IPS-20b (cell line): ENCODE results near the gene DHFR2.

Source experiments
- H3K27ac ChIP-seq: one replicate; pipeline ENCODE4 v1.5.1; 2013; ENCODE audit warnings: low read length
- H3K27me3 ChIP-seq: 2 replicates; pipeline ENCODE4 v1.6.1; 2013; ENCODE audit warnings: mild to moderate bottlenecking, low read length, inconsistent platforms; ENCODE audit not compliant: insufficient read depth
- H3K36me3 ChIP-seq: 2 replicates; pipeline ENCODE4 v1.6.1; 2013; ENCODE audit warnings: low read depth, mild to moderate bottlenecking, inconsistent platforms, low read length, moderate library complexity; ENCODE audit not compliant: insufficient read depth
- H3K4me1 ChIP-seq: 2 replicates; pipeline ENCODE4 v1.6.1; 2013; ENCODE audit warnings: mild to moderate bottlenecking, control low read depth, inconsistent platforms, low read length, moderate library complexity; ENCODE audit not compliant: insufficient read depth
- H3K4me3 ChIP-seq: 2 replicates; pipeline ENCODE4 v1.5.1; 2013; ENCODE audit warnings: mild to moderate bottlenecking, low read length, inconsistent platforms
- H3K9ac ChIP-seq: 2 replicates; pipeline ENCODE4 v1.6.1; 2013; ENCODE audit warnings: low read depth, mild to moderate bottlenecking, inconsistent platforms, low read length, moderate library complexity
- H3K9me3 ChIP-seq: 2 replicates; pipeline ENCODE4 v1.6.1; 2013; ENCODE audit warnings: mild to moderate bottlenecking, low read depth, low read length, inconsistent platforms; ENCODE audit not compliant: insufficient read depth

The DHFR2 gene

GRCh38 chr3:94024385-94024784 lies 38.3 kb downstream of the DHFR2 start:
- Histone ChIP-seq H3K4me1 (peaks cover 3% of the 10 kb centered on the region; the same call in 1 of the 2 replicates), H3K27ac (no peak overlapping the region), H3K36me3 (no peaks in the 10 kb centered on the region), H3K4me3 (no peak overlapping the region), H3K27me3 (no peaks in the 10 kb centered on the region), H3K9me3 (no peaks in the 10 kb centered on the region), H3K9ac (no peak overlapping the region)

DNA sequence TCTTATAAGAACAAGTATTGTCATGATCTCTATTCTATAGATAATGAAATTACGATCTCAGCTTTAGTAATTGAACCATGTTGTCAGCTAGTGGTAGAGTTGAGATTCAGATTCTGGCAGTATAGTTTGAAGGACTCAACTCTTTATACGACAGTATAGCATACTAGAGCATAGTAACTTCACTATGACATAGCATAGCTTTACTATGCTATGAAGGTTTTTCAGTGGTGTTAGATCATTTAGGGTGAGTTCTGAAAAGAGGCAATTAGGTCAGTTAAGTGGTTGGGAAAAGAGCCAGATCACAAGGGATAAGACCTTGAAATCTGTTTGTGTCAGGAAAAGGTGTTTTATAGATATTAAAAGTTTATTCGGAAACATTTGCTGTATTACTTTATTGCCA lies 42.4 kb downstream of the DHFR2 start:
- no peaks in the 10 kb centered on the region for H3K36me3 ChIP-seq
- no peak overlapping the region for H3K27ac ChIP-seq
- H3K9me3 ChIP-seq = no peaks in the 10 kb centered on the region
- H3K4me3 ChIP-seq = no peak overlapping the region
- H3K9ac ChIP-seq = no peak overlapping the region
- no peaks in the 10 kb centered on the region for H3K4me1 ChIP-seq
- H3K27me3 ChIP-seq = no peaks in the 10 kb centered on the region

GRCh38 chr3:94019659-94020058 lies 43.1 kb downstream of the DHFR2 start:
- H3K4me1 ChIP-seq = no peaks in the 10 kb centered on the region
- H3K9ac ChIP-seq = no peak overlapping the region
- H3K36me3 ChIP-seq = no peaks in the 10 kb centered on the region
- no peaks in the 10 kb centered on the region for H3K9me3 ChIP-seq
- H3K27me3 ChIP-seq = no peaks in the 10 kb centered on the region
- H3K27ac ChIP-seq = no peak overlapping the region
- no peak overlapping the region for H3K4me3 ChIP-seq

DNA sequence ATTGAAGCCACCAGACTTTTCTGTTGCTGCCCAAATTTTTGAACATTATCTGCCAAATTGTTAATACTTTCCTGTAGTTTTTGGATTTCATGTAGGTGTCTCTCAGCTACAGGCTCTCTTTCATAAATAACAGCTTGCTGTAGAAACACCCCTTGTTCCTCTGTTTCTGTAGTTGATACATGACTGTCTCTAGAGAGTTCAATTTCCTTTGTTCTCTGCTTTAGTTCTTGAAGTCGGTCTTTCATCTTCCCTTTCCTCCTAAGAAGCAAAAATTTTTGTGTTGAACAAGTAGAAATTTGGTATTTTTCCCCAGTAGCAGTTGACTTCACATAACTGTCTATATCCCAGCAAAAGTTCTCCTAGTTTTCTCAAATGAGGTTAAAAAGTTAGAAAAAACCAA lies 47.7 kb downstream of the DHFR2 start:
- no peak overlapping the region for H3K4me3 ChIP-seq
- no peaks in the 10 kb centered on the region for H3K27me3 ChIP-seq
- no peak overlapping the region for H3K27ac ChIP-seq
- H3K9ac ChIP-seq = no peak overlapping the region
- no peaks in the 10 kb centered on the region for H3K36me3 ChIP-seq
- H3K9me3 ChIP-seq = no peaks in the 10 kb centered on the region
- H3K4me1 ChIP-seq = no peaks in the 10 kb centered on the region

DNA sequence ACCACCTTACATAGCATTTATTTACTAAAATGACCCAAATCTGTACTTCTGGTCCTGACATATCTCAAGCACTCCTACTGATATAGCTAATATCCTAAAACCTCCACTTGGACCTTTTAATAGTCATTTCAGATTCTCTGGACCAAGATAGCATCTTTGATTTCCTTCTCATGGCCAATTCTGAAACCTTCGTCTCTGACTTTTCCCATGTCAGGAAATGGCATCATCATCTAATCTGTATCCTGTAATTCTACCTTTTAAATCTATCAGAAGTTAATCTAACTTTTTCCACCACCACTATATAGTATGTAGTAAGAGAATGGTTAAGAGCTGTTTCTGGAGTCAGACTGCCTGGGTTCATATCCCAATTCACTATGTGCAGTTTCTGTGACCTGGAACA lies 50.5 kb downstream of the DHFR2 start:
- Histone ChIP-seq H3K36me3 (no peaks in the 10 kb centered on the region), H3K9ac (no peak overlapping the region), H3K4me1 (no peaks in the 10 kb centered on the region), H3K27me3 (no peaks in the 10 kb centered on the region), H3K27ac (no peak overlapping the region), H3K9me3 (no peaks in the 10 kb centered on the region), H3K4me3 (no peak overlapping the region)

GRCh38 chr3:94011233-94011711 lies 51.4 kb downstream of the DHFR2 start:
- Histone ChIP-seq H3K4me1 (no peaks in the 10 kb centered on the region), H3K4me3 (no peak overlapping the region)

DNA sequence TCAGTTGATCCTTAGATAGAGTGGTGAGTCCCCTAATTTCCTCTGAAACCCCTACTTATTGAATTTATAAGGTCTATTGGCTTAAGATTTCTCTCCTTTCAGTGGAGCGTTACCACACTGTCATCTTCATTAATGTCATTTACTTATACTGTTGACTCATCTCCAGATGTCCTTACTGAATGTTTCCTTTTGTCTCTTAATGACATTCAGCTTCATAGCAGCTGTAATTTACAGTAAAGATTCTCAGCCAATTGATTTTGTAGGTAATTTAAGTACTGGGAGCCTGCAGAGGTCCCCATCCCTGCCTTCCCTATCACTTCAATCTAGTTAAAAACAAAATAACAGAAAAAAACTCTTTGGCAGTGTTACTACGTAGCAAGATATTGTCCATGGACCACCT lies 53.1 kb downstream of the DHFR2 start:
- Histone ChIP-seq H3K9ac (no peak overlapping the region), H3K27ac (no peak overlapping the region), H3K4me1 (no peaks in the 10 kb centered on the region), H3K4me3 (no peak overlapping the region), H3K27me3 (no peaks in the 10 kb centered on the region), H3K36me3 (no peaks in the 10 kb centered on the region), H3K9me3 (no peaks in the 10 kb centered on the region)

More at GRCh38 chr3:94011233-94011711, 51.4 kb downstream of the DHFR2 start:
- H3K9ac ChIP-seq = no peak overlapping the region
- H3K27ac ChIP-seq = no peak overlapping the region
- no peaks in the 10 kb centered on the region for H3K9me3 ChIP-seq
- H3K36me3 ChIP-seq = no peaks in the 10 kb centered on the region
- no peaks in the 10 kb centered on the region for H3K27me3 ChIP-seq

- Histone ChIP-seq H3K9ac (no peak overlapping the region), H3K27ac (no peak overlapping the region), H3K36me3 (no peaks in the 10 kb centered on the region), H3K4me1 (no peaks in the 10 kb centered on the region), H3K9me3 (no peaks in the 10 kb centered on the region), H3K4me3 (no peak overlapping the region), H3K27me3 (no peaks in the 10 kb centered on the region)
These were observed 54.5 kb downstream of the DHFR2 start for GRCh38 chr3:94008253-94008652.
